Measurements from ENCODE around the gene PRIMA1.

PRIMA1 gene

DNA sequence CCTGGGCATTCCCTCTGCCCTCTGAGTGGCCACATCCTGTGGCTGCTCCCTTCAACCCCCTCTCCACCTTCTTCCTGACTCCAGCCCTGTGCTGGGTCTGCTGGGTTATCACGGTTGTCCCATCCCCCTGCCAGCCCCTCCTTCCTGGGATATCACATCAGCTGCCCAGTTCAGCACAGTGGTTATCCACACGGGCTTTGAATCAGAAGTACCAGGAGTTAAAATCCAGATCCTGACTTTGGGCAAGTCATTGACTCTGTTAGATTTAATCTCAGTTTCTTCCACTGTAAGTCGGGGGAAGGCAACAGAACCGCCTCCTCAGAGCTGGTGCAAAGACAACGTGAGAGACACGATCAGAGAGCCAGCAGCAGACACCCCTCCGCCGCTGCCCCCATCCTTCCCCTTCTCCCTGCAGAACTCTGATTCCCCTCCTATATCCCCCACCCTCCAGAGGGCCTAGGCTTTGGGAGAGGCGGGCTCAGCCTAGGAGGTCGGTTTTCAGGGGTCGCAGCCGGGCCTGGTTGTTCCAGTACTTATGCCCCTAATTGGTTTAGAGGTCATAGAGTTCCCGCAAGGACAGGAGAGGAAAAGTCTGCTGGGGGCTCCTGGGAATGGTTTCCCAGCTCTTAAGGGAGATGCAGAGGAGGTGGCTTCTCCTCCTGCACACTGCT, 42.5 kb downstream of the PRIMA1 start:
- Histone ChIP-seq H3K9ac (ENCODE audit: low read length) (no peak overlapping the region), H3F3A (ENCODE audit: insufficient read depth, low read length) (no peaks in the 10 kb centered on the region), H3K36me3 (ENCODE audit: insufficient read depth, low read length) (no peaks in the 10 kb centered on the region), H3K4me2 (ENCODE audit: low read length) (no peak overlapping the region), H3K4me3 (ENCODE audit: low read depth, low read length, poor library complexity, severe bottlenecking) (no peak overlapping the region), H2AFZ (ENCODE audit: low read length) (no peak overlapping the region), H3K79me2 (ENCODE audit: insufficient read depth, low read length) (no peaks in the 10 kb centered on the region), H3K9me2 (ENCODE audit: low read depth, low read length) (no peaks in the 10 kb centered on the region), H3K27me3 (ENCODE audit: insufficient read depth, low read length) (no peaks in the 10 kb centered on the region), H3K4me1 (ENCODE audit: insufficient read depth, low read length, severe bottlenecking) (no peaks in the 10 kb centered on the region), H3K27ac (ENCODE audit: low read depth, low read length, poor library complexity, severe bottlenecking) (no peak overlapping the region), H4K20me1 (ENCODE audit: insufficient read depth, low read length) (no peaks in the 10 kb centered on the region), H3K9me3 (ENCODE audit: low read length) (no peaks in the 10 kb centered on the region)
- TF ChIP-seq EZH2 (IDR thresholded peaks at IDR 0.05; ENCODE audit: borderline replicate concordance, low read length), result no peak
- TF ChIP-seq, protein P1, sequence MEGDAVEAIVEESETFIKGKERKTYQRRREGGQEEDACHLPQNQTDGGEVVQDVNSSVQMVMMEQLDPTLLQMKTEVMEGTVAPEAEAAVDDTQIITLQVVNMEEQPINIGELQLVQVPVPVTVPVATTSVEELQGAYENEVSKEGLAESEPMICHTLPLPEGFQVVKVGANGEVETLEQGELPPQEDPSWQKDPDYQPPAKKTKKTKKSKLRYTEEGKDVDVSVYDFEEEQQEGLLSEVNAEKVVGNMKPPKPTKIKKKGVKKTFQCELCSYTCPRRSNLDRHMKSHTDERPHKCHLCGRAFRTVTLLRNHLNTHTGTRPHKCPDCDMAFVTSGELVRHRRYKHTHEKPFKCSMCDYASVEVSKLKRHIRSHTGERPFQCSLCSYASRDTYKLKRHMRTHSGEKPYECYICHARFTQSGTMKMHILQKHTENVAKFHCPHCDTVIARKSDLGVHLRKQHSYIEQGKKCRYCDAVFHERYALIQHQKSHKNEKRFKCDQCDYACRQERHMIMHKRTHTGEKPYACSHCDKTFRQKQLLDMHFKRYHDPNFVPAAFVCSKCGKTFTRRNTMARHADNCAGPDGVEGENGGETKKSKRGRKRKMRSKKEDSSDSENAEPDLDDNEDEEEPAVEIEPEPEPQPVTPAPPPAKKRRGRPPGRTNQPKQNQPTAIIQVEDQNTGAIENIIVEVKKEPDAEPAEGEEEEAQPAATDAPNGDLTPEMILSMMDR (IDR thresholded peaks at IDR 0.05; ENCODE audit: low read length), result no peak

DNA sequence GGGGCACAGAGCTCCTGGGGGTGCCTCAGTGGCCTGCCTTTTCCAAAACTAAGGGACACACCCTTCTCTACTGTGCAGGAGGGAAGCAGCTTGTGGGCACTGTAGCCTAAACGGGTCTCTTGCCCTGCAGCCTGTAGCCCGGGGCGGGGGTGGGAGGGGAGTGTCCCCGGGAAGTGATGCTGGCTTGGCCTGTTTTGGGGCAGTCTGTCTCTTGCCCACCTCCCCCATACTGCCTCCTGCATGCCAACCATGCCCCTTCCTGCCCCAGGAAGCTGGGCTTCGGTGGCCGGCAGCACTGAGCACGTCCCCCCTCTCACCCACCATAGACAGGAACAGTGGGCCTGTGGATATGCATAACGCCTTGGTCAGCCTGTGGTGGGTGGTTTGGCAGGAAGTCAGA, 43.4 kb downstream of the PRIMA1 start:
- Histone ChIP-seq H2AFZ (ENCODE audit: low read length) (no peak overlapping the region), H3K4me3 (ENCODE audit: low read depth, low read length, poor library complexity, severe bottlenecking) (no peak overlapping the region), H3K27ac (ENCODE audit: low read depth, low read length, poor library complexity, severe bottlenecking) (no peak overlapping the region), H4K20me1 (ENCODE audit: insufficient read depth, low read length) (no peaks in the 10 kb centered on the region), H3K27me3 (ENCODE audit: insufficient read depth, low read length) (no peaks in the 10 kb centered on the region), H3K9ac (ENCODE audit: low read length) (no peak overlapping the region), H3K79me2 (ENCODE audit: insufficient read depth, low read length) (no peaks in the 10 kb centered on the region), H3K9me3 (ENCODE audit: low read length) (no peaks in the 10 kb centered on the region), H3K4me1 (ENCODE audit: insufficient read depth, low read length, severe bottlenecking) (no peaks in the 10 kb centered on the region), H3F3A (ENCODE audit: insufficient read depth, low read length) (no peaks in the 10 kb centered on the region), H3K9me2 (ENCODE audit: low read depth, low read length) (no peaks in the 10 kb centered on the region), H3K4me2 (ENCODE audit: low read length) (no peak overlapping the region), H3K36me3 (ENCODE audit: insufficient read depth, low read length) (no peaks in the 10 kb centered on the region)
- TF ChIP-seq, protein P1 (IDR thresholded peaks at IDR 0.05; ENCODE audit: low read length), result no peak
- TF ChIP-seq EZH2 (IDR thresholded peaks at IDR 0.05; ENCODE audit: borderline replicate concordance, low read length), result no peak

DNA sequence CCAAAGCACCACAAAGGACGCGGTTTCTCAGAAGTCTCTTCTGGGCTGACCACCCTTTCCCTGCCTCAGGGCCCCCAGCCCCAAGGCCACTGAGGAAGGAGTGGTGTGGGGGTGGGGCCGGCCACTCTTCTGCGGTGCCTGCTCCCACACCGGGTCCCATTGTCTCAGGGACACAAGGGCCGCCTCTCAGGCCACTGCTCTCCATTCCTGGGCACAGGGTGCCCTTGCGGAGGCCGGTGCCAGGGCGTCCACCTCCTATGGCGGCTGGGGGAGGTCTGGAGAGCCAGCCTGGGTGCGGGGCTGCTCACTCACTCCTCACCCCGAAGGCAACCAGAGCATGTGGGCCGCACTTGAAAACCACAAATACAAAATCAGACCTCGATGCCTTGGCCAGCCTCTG, 44.1 kb downstream of the PRIMA1 start:
- no peaks in the 10 kb centered on the region for H3K36me3 ChIP-seq (ENCODE audit: insufficient read depth, low read length)
- H3K4me1 ChIP-seq (ENCODE audit: insufficient read depth, low read length, severe bottlenecking), result no peaks in the 10 kb centered on the region
- TF ChIP-seq, protein P1 (IDR thresholded peaks at IDR 0.05; ENCODE audit: low read length), result no peak
- no peak for TF ChIP-seq EZH2 (IDR thresholded peaks at IDR 0.05; ENCODE audit: borderline replicate concordance, low read length)
- no peak overlapping the region for H3K4me2 ChIP-seq (ENCODE audit: low read length)
- H3K27me3 ChIP-seq (ENCODE audit: insufficient read depth, low read length), result no peaks in the 10 kb centered on the region
- no peak overlapping the region for H3K27ac ChIP-seq (ENCODE audit: low read depth, low read length, poor library complexity, severe bottlenecking)
- H3K79me2 ChIP-seq (ENCODE audit: insufficient read depth, low read length), result no peaks in the 10 kb centered on the region
- no peak overlapping the region for H3K9ac ChIP-seq (ENCODE audit: low read length)
- H2AFZ ChIP-seq (ENCODE audit: low read length), result no peak overlapping the region
- H3F3A ChIP-seq (ENCODE audit: insufficient read depth, low read length), result no peaks in the 10 kb centered on the region
- no peaks in the 10 kb centered on the region for H4K20me1 ChIP-seq (ENCODE audit: insufficient read depth, low read length)
- H3K9me2 ChIP-seq (ENCODE audit: low read depth, low read length), result no peaks in the 10 kb centered on the region
- no peak overlapping the region for H3K4me3 ChIP-seq (ENCODE audit: low read depth, low read length, poor library complexity, severe bottlenecking)
- H3K9me3 ChIP-seq (ENCODE audit: low read length), result no peaks in the 10 kb centered on the region
